CMK (cell line): ENCODE results near the gene MRTFB.
"Not testable (repeated sequence)": the region's sequence is repeated elsewhere in the genome, so short reads cannot be mapped to it uniquely, and the experiment has no call there.

Experiments used
- DNase-seq: peaks from one replicate; pipeline ENCODE4 v3.0.0-alpha.2; 2010; ENCODE audit warnings: low read depth

MRTFB gene

GRCh38 chr16:14132696-14133048 lies 61.6 kb downstream of the MRTFB start:
- DNase-seq = no peak

DNA sequence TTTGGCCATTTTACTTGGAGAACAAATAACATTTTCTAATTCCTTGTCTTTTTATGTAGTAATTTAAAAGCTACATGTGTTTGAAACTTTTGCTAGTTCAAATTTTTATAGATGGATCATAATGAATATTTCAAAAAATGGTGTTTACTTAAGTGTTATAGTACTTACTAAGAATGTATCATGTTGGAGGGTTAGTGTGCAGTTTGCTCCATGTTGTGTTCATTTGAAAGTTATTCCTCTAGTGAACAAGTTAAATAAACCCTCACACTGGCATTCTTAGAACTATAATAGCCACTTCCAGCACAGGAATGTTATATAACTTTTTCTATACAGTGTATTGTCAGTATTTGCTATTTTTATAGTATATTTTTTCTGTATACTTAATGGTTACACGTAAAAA lies 62.8 kb downstream of the MRTFB start:
- DNase-seq = no peak

GRCh38 chr16:14135704-14136103 lies 64.6 kb downstream of the MRTFB start:
- DNase-seq = no peak

DNA sequence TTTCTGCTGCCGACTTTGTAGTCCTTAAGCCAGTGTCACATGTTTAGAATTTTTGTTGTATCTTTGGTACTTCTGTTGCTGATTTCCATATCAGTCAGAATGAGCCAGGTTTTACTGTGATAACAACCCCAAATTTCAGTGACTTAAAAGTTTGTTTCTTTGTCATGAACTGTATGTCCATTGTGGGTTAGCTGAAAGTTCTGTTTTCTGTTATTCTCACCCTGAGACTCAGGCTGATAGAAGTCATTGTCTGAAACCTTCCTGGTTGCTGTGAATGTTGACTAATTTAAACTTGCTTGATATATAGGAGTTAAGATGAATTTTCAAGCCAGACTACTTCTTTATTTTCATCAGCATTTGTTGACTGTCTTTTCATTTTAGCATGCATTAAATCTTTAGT lies 68.8 kb downstream of the MRTFB start:
- DNase-seq = no peak

GRCh38 chr16:14140923-14141322 lies 69.8 kb downstream of the MRTFB start:
- no peak for DNase-seq

- no peak for DNase-seq
Measured at GRCh38 chr16:14146445-14146844, 75.3 kb downstream of the MRTFB start.

GRCh38 chr16:14148016-14148415 lies 76.9 kb downstream of the MRTFB start:
- no peak for DNase-seq

DNA sequence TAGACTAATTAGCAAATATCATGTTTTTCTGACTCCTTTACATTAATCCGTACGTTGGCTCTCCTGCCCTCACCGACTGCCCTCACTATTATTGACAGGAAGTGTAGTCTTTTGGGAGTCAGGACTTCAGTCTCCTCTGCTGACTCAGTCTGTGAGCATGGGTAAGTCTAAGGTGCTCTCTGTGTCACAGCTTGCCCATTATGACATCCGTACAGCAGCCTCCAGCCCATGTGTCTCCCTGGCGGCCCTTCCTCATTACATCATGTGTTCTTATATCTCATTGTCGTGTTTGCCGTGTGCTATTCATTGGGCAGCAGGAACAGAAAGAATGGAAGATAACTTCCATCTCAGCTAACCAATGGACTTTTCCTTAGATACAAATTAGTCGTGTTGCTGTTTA lies 77.5 kb downstream of the MRTFB start:
- DNase-seq = no peak

GRCh38 chr16:14150796-14151195 lies 79.7 kb downstream of the MRTFB start:
- DNase-seq = no peak

- DNase-seq = no peak
Measured at GRCh38 chr16:14151256-14152030, 80.3 kb downstream of the MRTFB start.

GRCh38 chr16:14155572-14156190 lies 84.6 kb downstream of the MRTFB start:
- DNase-seq = no peak

GRCh38 chr16:14164916-14165662 lies 94.0 kb downstream of the MRTFB start:
- no peak for DNase-seq

DNA sequence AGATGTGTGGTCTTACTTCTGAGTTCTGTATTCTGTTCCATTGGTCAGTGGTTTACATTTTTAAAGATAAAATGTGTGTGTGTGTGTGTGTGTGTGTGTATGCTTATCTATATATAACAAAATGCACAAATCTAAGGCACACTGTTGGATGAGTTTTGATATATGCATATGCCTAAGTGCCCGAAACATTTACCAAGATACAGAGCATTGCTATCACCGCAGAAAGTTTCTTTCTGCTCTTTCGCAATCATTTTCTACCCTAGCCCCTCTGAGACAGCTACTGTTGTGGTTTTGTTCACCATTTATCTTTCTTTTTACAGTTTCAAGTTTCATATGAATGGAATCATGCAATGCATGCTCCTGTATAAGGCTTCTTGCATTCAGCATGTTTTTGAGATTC lies 97.0 kb downstream of the MRTFB start:
- no peak for DNase-seq

GRCh38 chr16:14172200-14172809 lies 101.2 kb downstream of the MRTFB start:
- no peak for DNase-seq

- no peak for DNase-seq
Measured at GRCh38 chr16:14175086-14175485, 104.0 kb downstream of the MRTFB start.

- DNase-seq = no peak
Measured at GRCh38 chr16:14177704-14178103, 106.6 kb downstream of the MRTFB start.

DNA sequence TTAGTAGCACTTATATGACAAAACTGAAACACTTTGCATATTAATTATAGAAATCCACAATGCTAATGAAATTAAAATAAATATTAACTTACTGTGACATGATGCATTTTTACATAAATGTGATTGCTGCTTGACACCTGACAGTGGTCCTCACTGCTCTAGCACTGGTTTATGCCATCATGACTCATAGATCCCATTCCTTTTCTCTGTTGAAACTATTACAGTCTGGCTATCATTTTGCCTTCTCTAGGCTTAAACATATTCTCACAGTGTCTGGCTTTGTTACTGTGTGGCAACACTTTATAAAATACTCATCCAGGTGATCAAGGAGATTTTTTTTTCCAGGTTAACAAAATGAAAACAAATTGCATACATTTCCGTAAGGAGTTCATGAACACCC lies 108.0 kb downstream of the MRTFB start:
- no peak for DNase-seq

DNA sequence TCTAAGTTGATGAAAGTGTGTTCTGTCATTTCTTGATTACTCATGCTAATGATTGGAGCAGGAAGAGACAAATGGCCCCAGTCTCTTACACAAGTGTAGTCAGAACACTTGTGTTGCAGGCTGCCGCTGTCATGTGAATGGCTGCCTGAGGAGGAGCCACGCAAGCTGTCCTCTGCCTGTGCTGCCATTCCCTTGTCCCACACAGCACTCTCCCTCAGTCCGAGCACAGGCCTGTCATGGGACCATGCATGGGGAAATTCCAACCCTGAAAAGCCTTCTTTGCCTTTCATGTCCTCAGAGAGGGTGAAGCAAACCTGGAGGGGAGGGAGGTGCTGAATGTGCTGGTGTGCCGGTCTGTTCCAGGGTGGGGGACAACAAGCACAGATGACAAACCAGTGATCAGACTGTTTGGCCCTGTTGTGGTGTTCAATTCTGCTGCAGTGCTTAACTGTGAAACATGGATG lies 109.4 kb downstream of the MRTFB start:
- no peak for DNase-seq

DNA sequence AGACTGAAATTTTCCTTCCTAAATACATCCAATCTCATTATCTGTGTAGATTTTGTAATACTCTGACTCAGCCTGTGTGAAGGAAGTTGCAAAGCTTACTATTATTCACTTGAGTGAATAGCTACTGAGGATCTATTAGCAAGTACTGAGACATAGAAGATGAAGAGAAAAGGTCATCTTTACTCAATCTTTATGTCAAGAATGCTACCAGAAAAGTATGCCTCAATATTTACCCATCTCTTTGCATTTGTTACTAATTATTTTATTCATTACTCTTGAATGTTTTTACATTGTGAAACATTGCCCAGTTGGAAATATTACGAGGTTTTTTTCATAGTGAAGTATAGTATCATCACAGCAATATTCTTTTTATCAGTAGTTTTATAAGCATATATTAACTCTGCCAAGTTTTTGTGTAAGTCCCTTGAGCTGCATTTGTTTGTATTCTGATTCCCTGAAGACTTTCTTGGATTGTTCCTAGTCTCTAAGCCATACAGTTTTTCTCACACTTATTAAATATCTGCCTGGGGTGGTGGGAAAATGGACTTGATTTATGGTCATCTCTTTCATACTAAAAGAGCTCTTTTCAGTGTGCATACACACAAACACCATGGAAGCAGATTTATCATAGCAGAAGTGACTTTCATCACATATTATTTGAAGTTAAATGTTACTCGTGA lies 110.4 kb downstream of the MRTFB start:
- DNase-seq = no peak

DNA sequence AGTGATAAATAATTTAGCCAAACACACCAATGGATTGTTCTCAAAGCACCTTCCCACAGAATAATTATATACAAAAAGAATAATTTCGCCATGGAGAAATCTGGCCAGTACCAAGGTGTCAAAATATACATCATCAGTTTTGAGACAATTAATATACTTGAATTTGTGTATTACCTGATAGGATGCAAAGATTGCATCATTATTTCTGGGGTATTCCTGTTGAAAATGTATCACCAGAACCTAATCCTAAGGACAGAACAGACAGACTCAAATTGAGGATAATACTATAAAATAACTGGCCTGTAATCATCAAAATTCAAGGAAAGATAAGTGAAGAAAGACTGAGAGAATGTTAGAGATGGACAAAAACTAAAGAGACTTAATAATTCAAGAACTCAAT lies 111.9 kb downstream of the MRTFB start:
- no peak for DNase-seq

- not testable (repeated sequence) for DNase-seq
Measured at GRCh38 chr16:14183962-14184361, 112.8 kb downstream of the MRTFB start.
